ENCODE results near the gene OPRM1.

The OPRM1 gene

GRCh38 chr6:154252678-154253077, 213.6 kb downstream of the OPRM1 start:
- no peak for TF ChIP-seq CTCF (conservative IDR thresholded peaks at IDR 0.05; ENCODE audit: low read depth, low read length)
- peak; percentile 24 for DNase-seq (ENCODE audit: low read depth)
- H3K4me3 ChIP-seq (ENCODE audit: low read depth, low read length): no peak overlapping the region

GRCh38 chr6:154257067-154257466, 218.0 kb downstream of the OPRM1 start:
- DNase-seq (ENCODE audit: low read depth): no peak
- H3K4me3 ChIP-seq (ENCODE audit: low read depth, low read length): no peak overlapping the region

GRCh38 chr6:154258064-154258757, 219.2 kb downstream of the OPRM1 start:
- no peak overlapping the region for H3K4me3 ChIP-seq (ENCODE audit: low read depth, low read length)
- TF ChIP-seq CTCF (conservative IDR thresholded peaks at IDR 0.05; ENCODE audit: low read depth, low read length): no peak
- DNase-seq (ENCODE audit: low read depth): no peak

More at GRCh38 chr6:154257067-154257466, 218.0 kb downstream of the OPRM1 start:
- TF ChIP-seq CTCF (conservative IDR thresholded peaks at IDR 0.05; ENCODE audit: low read depth, low read length): no peak

DNA sequence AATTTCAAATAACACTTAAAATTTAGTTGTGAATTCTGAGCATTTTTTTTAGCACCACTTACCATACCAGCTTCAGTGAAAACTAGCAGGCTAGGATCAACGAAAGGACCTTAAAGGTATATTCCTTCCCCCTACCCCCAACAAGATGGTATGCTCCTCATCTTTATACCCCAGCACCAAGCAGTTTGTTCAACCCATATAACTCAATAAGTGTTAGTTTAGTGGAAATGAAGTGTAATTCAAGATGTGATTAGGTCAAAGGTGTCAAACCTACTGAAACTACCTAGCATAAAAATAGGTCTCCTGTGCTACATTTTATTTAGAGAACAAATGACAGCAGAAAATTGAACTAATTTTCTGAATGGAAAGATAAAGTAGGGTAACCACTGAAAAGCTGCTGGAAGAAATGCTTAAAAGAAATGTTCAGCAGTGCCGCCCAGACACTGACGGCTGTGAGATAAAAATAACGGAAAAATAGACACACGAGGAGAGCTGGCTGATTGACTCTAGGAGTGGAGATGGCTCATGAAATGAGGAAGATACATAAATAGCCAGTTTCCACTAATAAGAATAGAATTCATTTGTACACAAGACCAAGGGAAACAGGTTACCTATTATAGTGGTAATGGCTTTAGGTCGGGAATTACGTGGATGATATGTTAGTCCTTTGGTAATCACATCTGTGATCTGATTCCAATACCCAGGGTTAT, 222.8 kb downstream of the OPRM1 start:
- DNase-seq (ENCODE audit: low read depth): no peak
- no peak for TF ChIP-seq CTCF (conservative IDR thresholded peaks at IDR 0.05; ENCODE audit: low read depth, low read length)
- H3K4me3 ChIP-seq (ENCODE audit: low read depth, low read length): no peak overlapping the region

DNA sequence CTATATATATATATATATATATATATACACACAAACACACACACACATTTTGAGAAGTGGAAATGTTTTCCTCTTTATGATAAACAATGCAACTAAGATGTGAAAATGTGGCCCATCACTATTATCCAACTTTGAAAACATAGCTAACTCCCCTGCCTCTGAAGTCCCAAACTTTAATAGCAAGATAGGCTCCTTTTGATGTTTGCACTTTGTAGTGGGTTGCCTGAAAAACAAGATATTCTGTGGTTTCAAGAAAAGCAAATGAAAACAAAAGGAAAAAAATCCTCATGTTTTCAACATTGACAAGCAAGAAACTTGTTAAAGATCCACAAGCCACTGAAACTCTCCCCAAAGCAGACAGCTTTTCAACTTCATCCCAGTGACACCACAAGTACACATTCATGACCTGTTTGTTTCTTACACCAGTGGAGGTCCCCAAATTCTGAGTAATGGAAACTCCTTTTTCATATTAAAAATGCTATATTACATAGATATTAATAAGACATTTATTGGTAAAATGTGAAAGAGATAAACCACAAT, 227.6 kb downstream of the OPRM1 start:
- no peak overlapping the region for H3K4me3 ChIP-seq (ENCODE audit: low read depth, low read length)
- no peak for DNase-seq (ENCODE audit: low read depth)
- no peak for TF ChIP-seq CTCF (conservative IDR thresholded peaks at IDR 0.05; ENCODE audit: low read depth, low read length)

DNA sequence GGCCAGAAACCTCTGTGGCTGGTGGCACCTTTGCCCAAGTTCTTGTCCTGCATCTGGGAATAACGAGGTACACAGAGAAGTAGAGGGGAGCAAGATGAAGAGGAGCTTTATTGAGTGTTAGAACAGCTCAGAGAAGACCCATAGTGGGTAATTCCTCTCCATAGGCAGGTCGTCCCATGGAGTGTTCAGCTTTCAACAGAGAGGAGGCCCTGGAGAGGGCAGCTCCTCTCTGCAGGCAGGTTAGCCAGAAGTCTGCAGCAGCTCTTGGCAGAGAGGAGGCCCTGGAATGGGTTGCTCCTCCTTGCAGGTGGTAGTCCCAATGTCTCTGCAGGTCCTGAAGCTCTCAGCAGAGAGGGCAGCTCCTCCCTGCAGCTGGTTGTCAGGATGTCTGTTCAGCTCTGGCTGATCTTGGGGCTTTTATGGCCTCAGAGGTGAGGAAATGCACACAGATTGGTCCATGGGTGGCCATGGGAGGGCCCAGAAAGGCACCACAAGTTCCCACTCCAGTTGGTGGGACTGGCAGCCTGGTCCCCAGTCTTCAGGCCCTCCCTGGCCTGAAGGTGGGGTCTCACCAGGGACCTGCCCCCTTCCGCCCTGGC, 228.6 kb downstream of the OPRM1 start:
- no peak for DNase-seq (ENCODE audit: low read depth)
- H3K4me3 ChIP-seq (ENCODE audit: low read depth, low read length): no peak overlapping the region
- no peak for TF ChIP-seq CTCF (conservative IDR thresholded peaks at IDR 0.05; ENCODE audit: low read depth, low read length)
